K562 (cell line): ENCODE measurements around the gene AFF1. TPM values are rescaled to one million over a fixed set of nuclear protein-coding genes. Genes with fewer than 3 reads are reported as not detected.

Source experiments
- FOXM1 ChIP-seq, 2 experiments: fragments of 450-650 bp in 1 of 2; sonication (generic) in 1 of 2; formaldehyde crosslinking in 1 of 2; IDR thresholded peaks; 2 replicates each; pipeline versions ENCODE4 v1.6.1 to v1.9.0; 2017 to 2022; ENCODE audit warnings: low read depth in 2 of 2, mild to moderate bottlenecking in 2 of 2, missing genetic modification reagents in 1 of 2, moderate library complexity in 1 of 2
- L3MBTL2 ChIP-seq: fragments of 450-650 bp; IDR thresholded peaks from 2 replicates; pipeline ENCODE4 v1.6.1; 2016; ENCODE audit warnings: mild to moderate bottlenecking, moderate library complexity
- MLX ChIP-seq, 2 experiments: fragments of 450-650 bp in 1 of 2; sonication (generic) in 1 of 2; formaldehyde crosslinking; conservative IDR thresholded peaks; 2 replicates each; pipeline versions ENCODE4 v1.4.0 to v1.8.1; 2020 to 2022; ENCODE audit warnings: mild to moderate bottlenecking in 1 of 2, missing genetic modification reagents in 1 of 2
- TCF15 ChIP-seq: fragments of 250-450 bp; sonication (Bioruptor Pico); IDR thresholded peaks from 2 replicates; pipeline ENCODE4 v1.8.0; 2022; ENCODE audit warnings: moderate library complexity, mild to moderate bottlenecking, inconsistent platforms
- TRIM24 ChIP-seq, 2 experiments: fragments of 450-650 bp; IDR thresholded peaks; 2 replicates each; pipeline ENCODE4 v1.6.1; 2016
- ZNF3 ChIP-seq: fragments of 250-450 bp; sonication (Bioruptor Pico); IDR thresholded peaks from 2 replicates; pipeline ENCODE4 v1.5.0; 2021; ENCODE audit warnings: mild to moderate bottlenecking, moderate library complexity
- polyA plus RNA-seq, 8 experiments: library from polyadenylated mRNA; depleted of rRNA in 4 of 8; stranded (reverse) in 5 of 8; unstranded in 3 of 8; fragments of >200 nt; fragmentation: Nextera tagmentation in 2 of 8; fragmentation: Illumina TruSeq in 1 of 8; extraction: Ambion mirVana in 2 of 8; extraction: Trizol in 1 of 8; gene quantifications; 2 replicates each; pipeline versions ENCODE4 v1.2.1 to v1.2.3, GENCODE V29; 2011 to 2014; ENCODE audit warnings: inconsistent platforms in 1 of 8, missing spikeins in 1 of 8
- total RNA-seq, 7 experiments: library from RNA; depleted of rRNA in 6 of 7; stranded (reverse); fragments of >200 nt in 6 of 7; fragmentation: Illumina TruSeq in 2 of 7; extraction: Trizol in 2 of 7; gene quantifications; 2 replicates each; pipeline versions ENCODE4 v1.2.1 to v1.2.3, GENCODE V29; 2011 to 2021; ENCODE audit warnings: low replicate concordance in 1 of 7
- TF ChIP-seq, protein P1 (sequence below), 2 experiments: fragments of 200-800 bp in 1 of 2; sonication (Bioruptor generic) in 1 of 2; sonication (generic) in 1 of 2; formaldehyde crosslinking in 1 of 2; IDR thresholded peaks in 1 of 2; conservative IDR thresholded peaks in 1 of 2; 2 replicates each; pipeline versions ENCODE4 v1.5.0 to v1.6.1; 2016 to 2020; ENCODE audit warnings: missing compliant biosample characterization in 1 of 2, missing genetic modification characterization in 1 of 2, missing genetic modification reagents in 1 of 2

Gene AFF1
- total and polyA plus RNA-seq, 9 of the 15 experiments (the other 6 are each of a cell fraction or from before 2014, with no cell fraction given) = 4.1 to 47.5 (median 17.2) TPM

DNA sequence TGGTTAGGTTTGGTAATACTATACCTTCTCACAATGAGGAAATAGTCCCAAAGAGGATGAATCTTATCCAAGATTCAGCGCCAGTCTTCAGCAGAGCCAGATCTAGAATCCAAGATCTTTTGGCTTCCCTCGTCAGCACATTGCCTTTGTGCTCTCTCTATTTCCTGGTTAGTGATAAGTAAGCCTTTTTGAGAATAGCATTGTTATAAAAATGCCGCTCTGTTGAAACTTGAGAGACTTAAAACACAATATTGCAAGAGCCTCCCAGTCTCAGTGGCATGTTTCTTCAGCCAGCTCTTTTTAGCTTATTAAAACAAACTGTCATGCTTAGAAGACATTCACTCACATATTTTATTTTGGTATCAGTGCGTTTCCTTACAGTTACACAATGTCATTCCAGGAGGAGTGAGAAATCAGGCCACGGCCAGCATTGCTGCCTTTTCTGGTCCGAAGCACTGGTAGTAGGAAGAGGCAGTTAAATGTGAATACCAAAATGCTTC, 144.2 kb downstream of the AFF1 start (continued):
- no peak for TF ChIP-seq TCF15
- no peak for TF ChIP-seq FOXM1 (IDR thresholded peaks at IDR 0.05; ENCODE audit: low read depth)
- TF ChIP-seq FOXM1 (CRISPR knock-in tag; IDR thresholded peaks at IDR 0.05; ENCODE audit: low read depth) = no peak
- TF ChIP-seq, protein P1, sequence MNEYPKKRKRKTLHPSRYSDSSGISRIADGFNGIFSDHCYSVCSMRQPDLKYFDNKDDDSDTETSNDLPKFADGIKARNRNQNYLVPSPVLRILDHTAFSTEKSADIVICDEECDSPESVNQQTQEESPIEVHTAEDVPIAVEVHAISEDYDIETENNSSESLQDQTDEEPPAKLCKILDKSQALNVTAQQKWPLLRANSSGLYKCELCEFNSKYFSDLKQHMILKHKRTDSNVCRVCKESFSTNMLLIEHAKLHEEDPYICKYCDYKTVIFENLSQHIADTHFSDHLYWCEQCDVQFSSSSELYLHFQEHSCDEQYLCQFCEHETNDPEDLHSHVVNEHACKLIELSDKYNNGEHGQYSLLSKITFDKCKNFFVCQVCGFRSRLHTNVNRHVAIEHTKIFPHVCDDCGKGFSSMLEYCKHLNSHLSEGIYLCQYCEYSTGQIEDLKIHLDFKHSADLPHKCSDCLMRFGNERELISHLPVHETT (CRISPR knock-in tag; conservative IDR thresholded peaks at IDR 0.05 in 1 of 2, IDR thresholded peaks at IDR 0.05 in 1 of 2) = no peak
- no peak for TF ChIP-seq TRIM24 (IDR thresholded peaks at IDR 0.05)
- no peak for TF ChIP-seq ZNF3 (CRISPR knock-in tag)
- no peak for TF ChIP-seq L3MBTL2
- no peak for TF ChIP-seq MLX (CRISPR knock-in tag; conservative IDR thresholded peaks at IDR 0.05)
